OCI-LY1 (cell line): ENCODE results near the gene CC2D2A.

Experiments
- H2AFZ ChIP-seq: fragments of 200-600 bp; sonication (generic), shearing (Covaris generic); 2 replicates; pipeline ENCODE4 v1.6.0; 2014; ENCODE audit warnings: antibody characterized with exemption, mild to moderate bottlenecking, low read length
- H3F3A ChIP-seq: fragments of 200-600 bp; sonication (generic), shearing (Covaris generic); 2 replicates; pipeline ENCODE4 v1.6.0; 2014; ENCODE audit warnings: mild to moderate bottlenecking, antibody characterized with exemption, low read length, moderate library complexity; ENCODE audit not compliant: insufficient read depth
- H3K27ac ChIP-seq: fragments of 200-600 bp; sonication (generic); 2 replicates; pipeline ENCODE4 v1.5.1; 2014; ENCODE audit warnings: low read length, mixed run types, mild to moderate bottlenecking, low read depth; ENCODE audit not compliant: poor library complexity, severe bottlenecking
- H3K27me3 ChIP-seq: fragments of 200-600 bp; sonication (generic); 2 replicates; pipeline ENCODE4 v1.6.0; 2014; ENCODE audit warnings: antibody characterized with exemption, mild to moderate bottlenecking, low read length, moderate library complexity; ENCODE audit not compliant: insufficient read depth
- H3K36me3 ChIP-seq: fragments of 200-600 bp; sonication (generic); 2 replicates; pipeline ENCODE4 v1.6.1; 2014; ENCODE audit warnings: mild to moderate bottlenecking, antibody characterized with exemption, low read length, moderate library complexity, mixed read lengths; ENCODE audit not compliant: insufficient read depth
- H3K4me1 ChIP-seq: fragments of 200-600 bp; sonication (generic); 2 replicates; pipeline ENCODE4 v1.5.1; 2014; ENCODE audit warnings: mild to moderate bottlenecking, low read length, moderate library complexity; ENCODE audit not compliant: insufficient read depth, severe bottlenecking
- H3K4me2 ChIP-seq: fragments of 200-600 bp; sonication (generic), shearing (Covaris generic); 2 replicates; pipeline ENCODE4 v1.6.1; 2014; ENCODE audit warnings: low read length
- H3K4me3 ChIP-seq: fragments of 200-600 bp; sonication (generic); 2 replicates; pipeline ENCODE4 v1.5.1; 2014; ENCODE audit warnings: low read length, low read depth, mild to moderate bottlenecking, mixed read lengths; ENCODE audit not compliant: poor library complexity, severe bottlenecking
- H3K79me2 ChIP-seq: fragments of 200-600 bp; shearing (Covaris generic); 2 replicates; pipeline ENCODE4 v1.6.1; 2016; ENCODE audit warnings: mixed run types, low read length, mixed read lengths; ENCODE audit not compliant: insufficient read depth
- H3K9ac ChIP-seq: fragments of 200-600 bp; sonication (generic), shearing (Covaris generic); 2 replicates; pipeline ENCODE4 v1.6.1; 2014; ENCODE audit warnings: mild to moderate bottlenecking, low read length, mixed read lengths
- H3K9me2 ChIP-seq: fragments of 200-600 bp; sonication (generic), shearing (Covaris generic); 2 replicates; pipeline ENCODE4 v1.6.1; 2014; ENCODE audit warnings: low read depth, mild to moderate bottlenecking, low read length, mixed read lengths
- H3K9me3 ChIP-seq: fragments of 200-600 bp; shearing (Covaris generic); 2 replicates; pipeline ENCODE4 v1.6.1; 2014; ENCODE audit warnings: low read length, mixed read lengths
- H4K20me1 ChIP-seq: fragments of 200-600 bp; sonication (generic), shearing (Covaris generic); 2 replicates; pipeline ENCODE4 v1.6.0; 2016; ENCODE audit warnings: mild to moderate bottlenecking, low read length; ENCODE audit not compliant: insufficient read depth
- EZH2 ChIP-seq: fragments of 200-600 bp; sonication (generic), shearing (Covaris generic); IDR thresholded peaks from 2 replicates; pipeline ENCODE4 v1.8.0; 2017; ENCODE audit warnings: borderline replicate concordance, mixed run types, mild to moderate bottlenecking, antibody characterized with exemption, low read length, moderate library complexity, mixed read lengths
- TF ChIP-seq, protein P1 (sequence below): fragments of 200-600 bp; sonication (generic), shearing (Covaris generic); IDR thresholded peaks from 2 replicates; pipeline ENCODE4 v1.5.1; 2017; ENCODE audit warnings: mild to moderate bottlenecking, antibody characterized with exemption, low read length, moderate library complexity, mixed read lengths

CC2D2A gene

DNA sequence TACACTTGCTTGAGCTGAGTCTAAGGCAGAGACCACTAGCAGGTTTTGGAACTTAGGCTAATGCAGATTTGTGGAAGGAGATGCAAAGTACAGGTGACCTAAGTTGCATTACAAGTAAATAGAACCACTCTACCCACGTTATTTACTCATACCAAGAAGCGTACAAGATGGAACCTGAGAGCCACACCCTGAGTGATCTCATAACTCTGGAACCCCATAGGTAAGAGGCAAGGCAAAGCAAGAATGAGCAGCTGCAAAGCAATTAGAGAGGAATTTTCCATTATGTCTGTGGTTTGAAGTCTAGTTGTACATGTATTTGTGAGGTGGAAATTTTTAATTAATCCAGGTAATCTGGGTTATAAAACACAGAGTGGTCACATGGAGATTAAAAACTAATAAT is 55.4 kb downstream of the CC2D2A start:
- Histone ChIP-seq H3K9me2 (no peaks in the 10 kb centered on the region), H3K9ac (no peak overlapping the region), H4K20me1 (no peaks in the 10 kb centered on the region), H3K27ac (no peak overlapping the region), H3K4me3 (no peak overlapping the region), H3K9me3 (no peaks in the 10 kb centered on the region), H3K36me3 (no peaks in the 10 kb centered on the region), H2AFZ (no peak overlapping the region), H3F3A (no peaks in the 10 kb centered on the region), H3K4me2 (no peak overlapping the region), H3K4me1 (no peaks in the 10 kb centered on the region), H3K79me2 (no peaks in the 10 kb centered on the region), H3K27me3 (no peaks in the 10 kb centered on the region)
- no peak for TF ChIP-seq EZH2
- TF ChIP-seq, protein P1, sequence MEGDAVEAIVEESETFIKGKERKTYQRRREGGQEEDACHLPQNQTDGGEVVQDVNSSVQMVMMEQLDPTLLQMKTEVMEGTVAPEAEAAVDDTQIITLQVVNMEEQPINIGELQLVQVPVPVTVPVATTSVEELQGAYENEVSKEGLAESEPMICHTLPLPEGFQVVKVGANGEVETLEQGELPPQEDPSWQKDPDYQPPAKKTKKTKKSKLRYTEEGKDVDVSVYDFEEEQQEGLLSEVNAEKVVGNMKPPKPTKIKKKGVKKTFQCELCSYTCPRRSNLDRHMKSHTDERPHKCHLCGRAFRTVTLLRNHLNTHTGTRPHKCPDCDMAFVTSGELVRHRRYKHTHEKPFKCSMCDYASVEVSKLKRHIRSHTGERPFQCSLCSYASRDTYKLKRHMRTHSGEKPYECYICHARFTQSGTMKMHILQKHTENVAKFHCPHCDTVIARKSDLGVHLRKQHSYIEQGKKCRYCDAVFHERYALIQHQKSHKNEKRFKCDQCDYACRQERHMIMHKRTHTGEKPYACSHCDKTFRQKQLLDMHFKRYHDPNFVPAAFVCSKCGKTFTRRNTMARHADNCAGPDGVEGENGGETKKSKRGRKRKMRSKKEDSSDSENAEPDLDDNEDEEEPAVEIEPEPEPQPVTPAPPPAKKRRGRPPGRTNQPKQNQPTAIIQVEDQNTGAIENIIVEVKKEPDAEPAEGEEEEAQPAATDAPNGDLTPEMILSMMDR: no peak

DNA sequence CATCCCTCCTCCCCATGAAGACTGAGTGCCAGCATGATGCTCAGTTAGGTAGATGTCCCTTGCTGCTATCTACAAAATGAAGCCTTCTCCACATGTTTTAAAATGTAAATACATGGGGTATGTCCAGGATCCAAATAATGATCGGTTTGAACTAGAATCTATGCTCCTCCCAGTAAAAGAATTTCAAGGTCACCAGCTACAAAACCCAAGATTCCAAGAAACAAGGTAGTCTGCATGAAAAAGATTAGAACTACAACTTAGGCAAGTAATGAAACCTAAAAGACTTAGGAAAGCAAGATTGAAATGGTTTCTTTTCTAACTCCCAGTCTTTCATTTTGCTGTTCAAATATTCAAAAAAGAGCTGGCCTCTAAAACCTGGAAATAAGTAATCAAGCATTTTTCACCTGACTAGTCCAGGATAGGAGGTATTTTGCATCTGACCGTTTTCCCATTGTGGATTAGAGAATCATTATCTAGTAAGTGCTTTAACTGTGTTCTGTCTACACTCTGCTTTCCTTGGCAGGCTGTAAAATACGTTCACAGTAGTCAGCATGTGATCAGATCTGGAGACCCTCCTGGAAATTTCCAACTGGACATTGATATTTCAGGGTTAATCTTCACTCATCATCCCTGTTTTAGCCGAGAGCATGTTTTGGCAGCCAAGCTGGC is 57.4 kb downstream of the CC2D2A start:
- TF ChIP-seq, protein P1: no peak
- TF ChIP-seq EZH2: no peak
- no peak overlapping the region for H2AFZ ChIP-seq
- no peaks in the 10 kb centered on the region for H4K20me1 ChIP-seq
- no peaks in the 10 kb centered on the region for H3K9me3 ChIP-seq
- H3K4me1 ChIP-seq: no peaks in the 10 kb centered on the region
- no peak overlapping the region for H3K4me2 ChIP-seq
- no peak overlapping the region for H3K4me3 ChIP-seq
- H3K27ac ChIP-seq: no peak overlapping the region
- H3F3A ChIP-seq: no peaks in the 10 kb centered on the region
- no peaks in the 10 kb centered on the region for H3K9me2 ChIP-seq
- no peaks in the 10 kb centered on the region for H3K27me3 ChIP-seq
- H3K79me2 ChIP-seq: no peaks in the 10 kb centered on the region
- H3K36me3 ChIP-seq: no peaks in the 10 kb centered on the region
- H3K9ac ChIP-seq: no peak overlapping the region

GRCh38 chr4:15531792-15532191 is 62.1 kb downstream of the CC2D2A start:
- Histone ChIP-seq H3K9ac (no peak overlapping the region), H3K27me3 (no peaks in the 10 kb centered on the region), H3K9me2 (no peaks in the 10 kb centered on the region), H3F3A (no peaks in the 10 kb centered on the region), H3K36me3 (no peaks in the 10 kb centered on the region), H3K4me1 (no peaks in the 10 kb centered on the region), H3K9me3 (no peaks in the 10 kb centered on the region), H3K4me3 (no peak overlapping the region), H3K27ac (no peak overlapping the region), H3K79me2 (no peaks in the 10 kb centered on the region), H4K20me1 (no peaks in the 10 kb centered on the region), H2AFZ (no peak overlapping the region), H3K4me2 (no peak overlapping the region)
- TF ChIP-seq EZH2: no peak
- TF ChIP-seq, protein P1: no peak
